Right ventricle myocardium inferior (tissue), 1 donor: ENCODE data around the gene C2orf69. TPM values are rescaled to one million over a fixed set of nuclear protein-coding genes. Genes with fewer than 3 reads are reported as not detected.
A peak's percentile ranks its signal among the peaks of the same experiment; 100 is the strongest.
"Not testable (repeated sequence)": the region's sequence is repeated elsewhere in the genome, so short reads cannot be mapped to it uniquely, and the experiment has no call there.

Experiments used
- ATAC-seq: fragments of 200-7000 bp; cut with Tn5 transposase; one replicate; pipeline ENCODE4 v1.9.1; 2020; ENCODE audit warnings: mild to moderate bottlenecking, moderate library complexity
- DNase-seq: peaks from one replicate; pipeline ENCODE4 v3.0.0; 2021; ENCODE audit errors: missing footprints
- intact Hi-C: fragments of 100-400 bp; cut with DNase I; formaldehyde crosslinking; loops from one replicate; pipeline ENCODE4 v1.11.0; 2022
- total RNA-seq: library from RNA; stranded (reverse); fragmentation: NEBNext Ultra II Directional; extraction: Animal tissue kit (Norgen Biotek cat#: 25700); gene quantifications from one replicate; pipeline ENCODE4 v1.2.1, GENCODE V29; 2021
- donor health status: DM: no; HTN: yes; CAD: no; lungs with severe emphysema.

The C2orf69 gene
- total RNA-seq, 1 donor from 2014 or later: 8.0 TPM

DNA sequence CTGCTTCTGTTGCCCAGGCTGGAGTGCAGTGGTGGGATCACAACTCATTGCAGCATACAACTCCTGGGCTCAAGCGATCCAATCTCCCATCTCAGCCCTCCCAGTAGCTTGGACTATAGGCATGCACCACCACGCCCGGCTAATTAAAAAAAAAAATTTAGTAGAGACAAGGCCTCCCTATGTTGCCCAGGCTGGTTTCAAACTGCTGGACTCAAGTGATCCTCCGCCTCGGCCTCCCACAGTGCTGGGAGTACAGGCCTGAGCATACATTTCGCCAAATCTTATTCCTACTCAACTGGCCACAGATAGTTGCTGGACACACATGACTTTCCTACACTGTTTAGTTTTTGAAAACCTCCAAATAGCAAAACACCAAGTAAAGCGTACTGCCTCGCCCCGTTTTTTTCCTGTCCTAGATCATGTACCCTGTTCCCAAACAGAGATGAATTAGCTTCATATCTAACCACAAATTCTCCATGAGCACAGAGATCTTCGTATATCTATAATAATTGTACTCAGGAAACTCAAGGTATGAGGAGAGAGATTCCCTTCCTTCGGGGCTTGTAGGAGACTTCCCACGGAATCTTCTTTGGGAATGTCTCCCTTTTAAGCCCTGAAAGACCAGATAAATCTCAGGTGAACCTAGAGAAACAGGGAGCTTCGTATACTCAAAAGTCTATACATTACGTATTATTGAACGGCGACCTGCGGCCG lies 598 bp upstream of the C2orf69 start:
- intact Hi-C loops: loop anchor here (5.0 kb wide), 1 partner anchor 42 kb away; no protein-coding TSS in a partner anchor
- ATAC-seq (no peak), DNase-seq (no peak)

DNA sequence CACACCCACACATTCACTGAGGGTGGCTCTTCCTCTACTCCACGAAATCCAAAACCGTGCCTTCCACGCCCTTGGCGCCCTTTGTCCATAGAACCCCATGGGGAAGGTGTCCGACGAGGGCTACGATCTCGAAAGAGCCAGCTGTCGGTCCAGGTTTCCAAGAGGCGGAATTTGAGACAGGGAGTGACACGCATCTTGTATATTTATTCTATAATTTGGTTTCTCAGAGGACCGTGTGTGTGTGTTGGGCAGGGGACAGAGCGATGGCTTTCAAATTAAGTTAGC lies 726 bp downstream of the C2orf69 start:
- ATAC-seq (no peak), DNase-seq (peak; percentile 72)
- intact Hi-C loops: loop anchor here (5.0 kb wide), 1 partner anchor 40 kb away; no protein-coding TSS in a partner anchor

DNA sequence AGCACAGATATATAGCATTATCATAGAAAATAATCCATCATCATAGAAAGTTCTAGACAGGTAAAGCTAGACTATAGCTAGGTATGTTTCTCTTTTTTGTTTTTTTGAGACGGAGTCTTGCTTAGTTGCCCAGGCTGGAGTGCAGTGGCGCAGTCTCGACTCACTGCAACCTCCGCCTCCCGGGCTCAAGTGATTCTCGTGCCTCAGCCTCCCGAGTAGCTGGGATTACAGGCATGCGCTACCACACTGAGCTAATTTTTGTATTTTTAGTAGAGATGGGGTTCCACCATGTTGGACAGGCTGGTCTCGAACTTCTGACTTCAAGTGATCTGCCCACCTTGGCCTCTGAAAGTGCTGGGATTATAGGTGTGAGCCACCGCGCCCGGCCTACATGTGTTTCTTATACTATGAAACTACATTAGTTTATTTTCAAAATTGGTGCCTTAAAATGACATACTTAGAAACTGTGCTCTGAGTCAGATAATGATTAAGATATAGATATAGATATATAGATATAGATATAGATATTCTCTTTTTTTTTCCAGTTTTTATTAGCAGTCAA lies 1.5 kb downstream of the C2orf69 start:
- intact Hi-C loops: loop anchor here (5.0 kb wide), 1 partner anchor 40 kb away; no protein-coding TSS in a partner anchor
- DNase-seq: peak; percentile 59
- ATAC-seq: not testable (repeated sequence)

DNA sequence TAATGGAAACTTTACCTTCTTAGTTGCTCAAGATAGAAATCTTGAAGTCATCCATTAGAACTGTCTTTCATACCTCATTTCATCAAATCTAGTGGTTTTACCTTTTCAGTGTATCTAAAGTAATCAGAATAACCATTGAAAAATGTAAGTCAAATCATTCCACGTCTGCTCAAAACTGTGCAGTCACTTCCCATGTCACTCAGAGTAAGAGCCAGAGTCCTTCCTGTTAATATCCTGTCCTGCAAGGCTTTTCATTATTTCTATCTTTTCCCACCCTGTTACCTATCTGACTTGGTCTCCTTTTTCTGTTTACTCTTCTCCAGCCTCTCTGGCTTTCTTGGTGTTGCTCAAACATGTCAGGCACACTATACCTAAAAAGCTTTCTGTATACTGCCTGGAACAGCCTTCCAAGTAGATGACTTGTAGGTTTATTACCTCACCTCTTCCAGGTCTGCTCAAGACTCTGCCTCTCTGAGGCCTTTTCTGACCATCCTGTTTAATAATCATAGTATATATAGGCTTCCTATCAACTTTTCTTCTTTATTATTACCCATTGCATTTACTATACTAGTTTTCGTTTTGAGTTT lies 3.4 kb downstream of the C2orf69 start:
- intact Hi-C loops: loop anchor here (5.0 kb wide), 1 partner anchor 38 kb away; no protein-coding TSS in a partner anchor
- no peak for DNase-seq
- no peak for ATAC-seq

DNA sequence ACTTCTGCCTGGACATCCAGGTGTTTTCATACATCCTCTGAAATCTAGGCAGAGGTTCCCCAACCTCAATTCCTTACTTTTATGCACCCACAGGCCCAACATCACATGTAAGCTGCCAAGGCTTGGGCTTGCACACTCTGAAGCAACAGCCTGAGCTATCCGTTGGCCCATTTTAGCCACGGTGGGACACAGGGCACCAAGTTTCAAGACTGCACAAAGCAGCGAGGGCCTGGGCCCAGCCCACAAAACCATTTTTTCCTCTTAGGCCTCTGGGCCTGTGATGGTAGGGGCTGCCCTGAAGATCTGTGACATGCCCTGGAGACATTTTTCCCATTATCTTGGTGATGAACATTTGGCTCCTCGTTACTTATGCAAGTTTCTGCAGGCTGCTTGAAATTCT lies 5.9 kb downstream of the C2orf69 start:
- DNase-seq: no peak
- no peak for ATAC-seq
- intact Hi-C loops: no loop called here

DNA sequence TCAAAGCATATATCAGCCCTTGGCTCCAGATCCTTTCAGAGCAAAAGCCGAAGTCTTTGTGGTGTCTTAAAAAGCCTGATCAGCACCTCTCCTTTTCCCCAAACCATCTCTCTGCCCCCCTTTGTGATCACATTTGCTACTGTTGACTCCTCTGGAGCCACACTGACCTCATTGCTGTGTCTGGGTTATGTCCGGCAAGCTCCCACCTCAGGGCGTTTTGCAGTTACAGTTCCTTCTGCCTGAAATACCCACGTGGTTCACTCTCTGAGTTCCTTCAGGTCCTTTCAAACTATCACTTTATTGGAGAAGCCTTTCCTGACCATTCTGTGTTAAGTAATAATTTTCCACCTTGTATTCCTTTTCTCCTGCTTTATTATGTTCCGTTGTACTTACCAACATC lies 11.8 kb downstream of the C2orf69 start:
- ATAC-seq (no peak), DNase-seq (no peak)
- intact Hi-C loops: no loop called here

DNA sequence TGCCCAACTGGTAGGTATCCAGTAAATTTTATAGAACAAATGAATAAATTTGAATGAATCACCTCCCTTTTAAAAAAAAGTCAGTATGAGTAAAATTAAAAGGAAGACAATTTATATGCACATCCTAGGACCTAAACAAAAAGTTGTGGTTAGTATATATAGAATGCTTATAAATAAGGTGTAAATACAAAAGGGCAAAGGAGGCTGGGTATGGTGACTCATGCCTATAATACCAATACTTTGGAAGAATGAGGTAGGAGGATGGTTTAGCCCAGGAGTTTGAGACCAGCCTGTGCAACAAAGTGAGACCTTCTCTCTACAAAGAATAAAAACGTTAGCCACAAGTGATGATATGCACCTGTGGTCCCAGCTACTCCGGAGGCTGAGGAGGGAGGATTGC lies 12.8 kb downstream of the C2orf69 start:
- DNase-seq (no peak), ATAC-seq (no peak)
- intact Hi-C loops: no loop called here

DNA sequence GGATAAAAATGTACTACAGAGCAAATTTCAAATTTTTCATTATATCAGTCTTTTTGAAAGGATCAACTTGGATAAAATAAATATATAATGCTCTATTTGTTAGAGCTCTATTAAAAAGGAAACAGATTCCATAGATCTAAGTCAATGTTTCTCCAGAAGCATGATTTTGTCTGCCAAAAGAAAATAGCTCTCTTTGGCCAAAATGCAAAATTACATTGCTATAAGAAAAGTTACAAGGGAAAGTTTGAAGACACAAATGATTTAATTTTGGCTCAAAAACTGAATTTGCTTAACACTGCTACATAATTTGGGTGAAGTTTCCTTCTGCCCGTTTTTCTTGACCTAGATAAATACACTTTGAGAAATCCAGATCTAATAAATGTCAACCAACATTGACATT lies 15.7 kb downstream of the C2orf69 start:
- DNase-seq: no peak
- ATAC-seq: no peak
- intact Hi-C loops: no loop called here

DNA sequence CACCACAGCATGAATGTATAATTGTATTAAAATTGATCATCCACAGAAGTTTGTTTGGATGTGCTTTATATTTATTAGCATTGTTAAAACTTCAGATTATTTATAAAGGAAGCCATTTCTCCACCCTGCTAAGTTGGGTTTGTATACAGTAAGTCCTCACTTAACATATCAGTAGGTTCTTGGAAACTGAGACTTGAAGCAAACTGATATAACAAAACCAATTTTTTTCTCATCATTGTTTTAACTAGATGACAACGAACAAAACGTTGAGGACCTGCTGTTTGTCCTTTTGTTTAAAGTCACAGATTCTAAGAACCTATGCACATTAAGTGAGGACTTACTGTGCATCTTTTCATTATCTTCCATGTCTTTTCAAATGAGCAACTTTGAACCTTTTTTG lies 17.1 kb downstream of the C2orf69 start:
- DNase-seq (no peak), ATAC-seq (no peak)
- intact Hi-C loops: no loop called here

DNA sequence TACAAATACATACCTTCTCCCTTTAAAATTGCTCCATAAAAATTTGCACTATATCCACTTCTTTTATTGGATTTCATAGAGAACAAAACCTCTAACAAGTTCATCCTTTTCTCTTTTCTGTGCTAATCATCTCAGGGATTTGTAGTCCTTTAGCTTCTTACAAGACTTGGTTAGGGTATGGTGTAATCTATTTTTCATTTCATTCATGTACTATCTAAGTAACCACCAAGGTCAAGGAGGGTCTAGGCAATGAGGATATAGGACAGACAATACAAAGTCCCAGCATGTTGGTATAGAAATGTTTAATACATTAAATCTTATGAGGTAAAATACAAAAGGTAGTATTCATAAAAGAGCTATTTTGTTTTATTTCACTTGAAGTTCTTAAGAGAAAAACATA lies 17.5 kb downstream of the C2orf69 start:
- no peak for DNase-seq
- no peak for ATAC-seq
- intact Hi-C loops: no loop called here

DNA sequence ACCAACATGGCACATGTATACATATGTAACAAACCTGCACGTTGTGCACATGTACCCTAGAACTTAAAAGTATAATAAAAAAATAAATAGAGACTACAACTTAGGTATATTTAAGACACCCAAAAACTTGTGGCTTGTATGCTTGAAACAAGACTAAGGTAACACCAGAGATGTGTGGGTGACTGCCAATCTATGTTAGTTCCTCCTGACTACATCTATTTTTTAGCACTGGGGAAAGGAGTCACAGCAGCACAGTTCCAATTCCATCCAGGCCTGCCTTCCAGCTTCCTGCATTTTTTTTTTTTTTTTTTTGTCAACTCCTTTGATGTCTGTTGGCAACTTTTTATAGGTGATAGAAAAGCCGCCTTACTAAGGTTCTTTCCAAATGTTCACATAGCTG lies 18.2 kb downstream of the C2orf69 start:
- intact Hi-C loops: no loop called here
- DNase-seq: no peak
- ATAC-seq: no peak

DNA sequence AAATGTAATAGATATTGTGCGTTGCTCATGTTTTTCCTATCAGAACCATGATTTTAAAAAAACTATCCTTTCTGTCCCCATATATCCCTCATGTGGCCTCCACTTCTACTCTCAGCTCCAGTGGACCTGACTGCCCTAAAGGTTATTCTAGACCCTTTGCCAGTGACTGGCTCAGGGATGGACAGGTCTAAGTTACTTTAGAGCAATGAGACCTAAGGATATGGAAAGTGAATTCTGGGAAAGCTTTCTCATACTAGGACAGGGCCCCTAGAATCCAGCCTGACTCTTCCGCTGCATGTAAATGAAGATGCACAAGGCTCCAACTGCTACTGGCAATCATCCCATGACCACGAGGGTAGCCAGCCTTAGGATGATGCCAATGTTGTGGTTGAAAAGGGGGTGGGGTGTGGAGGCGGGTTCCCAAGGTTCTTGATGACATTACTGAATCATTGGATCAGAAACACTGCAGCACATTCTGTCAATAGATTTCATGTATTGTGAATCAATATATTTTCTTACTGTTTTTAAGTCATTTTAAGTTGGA lies 21.3 kb downstream of the C2orf69 start:
- no peak for ATAC-seq
- no peak for DNase-seq
- intact Hi-C loops: no loop called here

DNA sequence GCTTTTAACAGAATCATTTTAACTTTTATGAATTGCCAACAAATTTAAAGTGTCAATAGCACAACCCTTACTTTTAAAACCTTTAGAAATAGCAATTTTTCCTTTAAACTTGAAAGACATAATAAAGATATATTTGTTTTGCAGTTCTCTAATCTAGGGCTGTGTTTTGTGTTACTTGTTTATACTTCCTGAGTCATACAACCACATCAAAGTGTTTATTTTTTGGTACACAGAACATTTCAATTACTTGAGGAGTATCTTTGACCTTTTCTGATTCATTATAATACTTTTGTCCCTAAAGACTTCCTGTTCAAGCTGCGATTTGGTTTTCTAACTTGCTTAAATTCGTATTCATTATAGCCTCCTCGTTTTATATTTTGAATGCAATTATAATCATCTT lies 22.4 kb downstream of the C2orf69 start:
- intact Hi-C loops: no loop called here
- DNase-seq (no peak), ATAC-seq (no peak)

DNA sequence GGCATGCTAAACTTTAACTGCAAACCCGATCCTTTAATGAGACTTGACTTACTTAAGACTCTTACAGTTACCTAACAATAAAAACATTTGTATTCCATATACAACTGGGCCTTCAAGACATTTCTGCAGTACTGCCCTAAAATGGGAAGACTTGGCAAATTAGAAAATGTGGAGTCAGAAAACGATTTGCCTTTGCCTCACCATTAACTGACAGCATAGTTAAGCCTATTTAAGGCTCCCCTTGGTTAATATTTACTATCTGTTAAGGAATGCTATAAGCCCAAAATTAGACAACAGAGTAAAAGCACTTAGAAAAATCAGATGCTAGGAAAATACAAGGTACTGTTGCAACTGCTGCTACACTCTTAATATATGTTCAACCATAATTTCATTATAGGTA lies 25.5 kb downstream of the C2orf69 start:
- ATAC-seq (no peak), DNase-seq (no peak)
- intact Hi-C loops: no loop called here

DNA sequence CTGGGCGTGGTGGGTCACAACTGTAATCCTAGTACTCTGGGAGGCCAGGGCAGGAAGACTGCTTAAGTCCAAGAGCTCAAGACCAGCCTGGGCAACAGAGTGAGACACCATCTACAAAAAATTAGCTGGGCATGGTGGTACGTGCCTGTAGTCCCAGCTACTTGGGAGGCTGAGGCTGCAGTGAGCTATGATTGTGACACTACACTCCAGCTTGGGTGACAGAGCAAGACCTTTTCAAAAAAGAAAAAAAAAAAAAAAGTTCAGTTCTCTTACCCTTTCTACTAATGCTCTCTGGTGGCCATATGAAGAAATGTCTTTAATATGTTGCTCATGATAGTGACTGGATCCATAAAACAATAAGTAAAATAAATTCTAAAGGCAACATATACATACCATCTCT lies 29.3 kb downstream of the C2orf69 start:
- DNase-seq (no peak), ATAC-seq (no peak)
- intact Hi-C loops: no loop called here

DNA sequence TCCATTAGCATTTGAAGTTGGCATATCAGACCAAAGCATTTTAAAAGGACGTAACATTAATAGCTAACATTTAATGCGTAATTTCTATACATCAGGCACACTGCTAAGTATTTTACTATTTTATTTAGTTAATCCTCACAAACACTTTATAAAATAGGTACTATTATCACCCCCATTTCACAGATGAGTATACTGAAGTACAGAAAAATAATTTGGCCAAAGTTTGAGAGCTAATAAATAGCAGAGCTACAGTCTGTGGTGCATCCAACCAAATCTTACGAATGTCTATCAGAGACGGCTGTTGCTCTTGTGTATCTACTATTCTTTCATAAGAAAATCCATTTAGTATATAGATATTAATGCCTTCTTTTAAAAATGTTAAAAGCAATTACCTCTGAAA lies 32.3 kb downstream of the C2orf69 start:
- DNase-seq (no peak), ATAC-seq (no peak)
- intact Hi-C loops: no loop called here

DNA sequence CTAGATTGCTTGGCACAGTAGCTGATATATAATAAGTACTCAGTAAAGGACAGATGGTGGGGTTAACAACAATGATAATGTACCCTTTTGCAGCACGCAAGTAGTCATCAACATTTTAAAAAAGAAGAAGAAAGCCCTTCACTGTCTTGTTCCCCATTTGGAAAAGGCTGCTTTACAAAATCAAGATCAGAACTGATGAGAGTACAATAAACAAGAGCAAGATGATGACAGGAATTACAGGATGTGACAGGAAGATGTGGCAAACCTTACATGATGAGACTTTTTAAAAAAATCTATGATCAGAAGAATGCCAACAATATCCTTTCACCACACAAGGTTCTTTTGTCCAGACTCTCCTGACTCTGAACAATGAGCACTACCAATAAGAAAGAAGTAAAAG lies 35.1 kb downstream of the C2orf69 start:
- no peak for ATAC-seq
- intact Hi-C loops: no loop called here

DNA sequence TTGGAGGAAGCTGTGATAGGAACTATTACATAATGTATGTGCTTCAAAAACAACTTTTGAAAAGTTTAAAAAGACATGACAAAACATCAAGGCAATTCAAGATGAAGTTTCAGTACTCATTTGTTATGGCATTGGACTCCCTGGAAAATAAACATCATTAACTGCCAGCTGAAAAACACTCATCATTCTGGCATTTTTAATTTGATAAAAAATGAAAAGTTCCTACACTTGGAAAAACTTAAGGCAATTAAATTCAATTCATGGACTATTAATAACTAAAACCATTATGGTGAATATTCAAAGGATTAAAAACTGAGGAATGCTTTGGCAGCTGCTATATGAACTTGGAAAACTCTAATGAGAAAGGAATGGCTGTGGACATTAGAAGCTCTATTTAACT lies 35.7 kb downstream of the C2orf69 start:
- DNase-seq: no peak
- no peak for ATAC-seq
- intact Hi-C loops: no loop called here

More for the DNA sequence above, 35.1 kb downstream of the C2orf69 start:
- no peak for DNase-seq

DNA sequence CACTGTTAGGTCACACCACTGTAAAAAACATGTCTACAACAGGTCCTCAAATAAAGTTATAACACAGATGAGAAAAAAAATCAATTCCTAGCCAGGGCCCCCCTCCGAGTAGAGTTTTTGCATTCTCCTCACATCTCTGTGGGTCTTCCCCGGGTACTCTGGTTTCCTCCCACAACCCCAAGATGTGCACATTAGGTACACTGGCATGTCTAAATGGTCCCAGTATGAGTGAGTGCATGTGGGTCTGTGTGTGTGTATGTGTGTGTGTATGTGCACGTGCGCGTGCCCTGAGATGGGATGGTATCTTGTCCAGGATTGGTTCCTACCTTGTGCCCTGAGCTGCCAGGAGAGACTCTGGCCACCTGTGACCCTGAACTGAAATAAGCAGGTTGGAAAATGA lies 39.3 kb downstream of the C2orf69 start:
- no peak for DNase-seq
- intact Hi-C loops: loop anchor here (5.0 kb wide), 1 partner anchor 38 kb away; the partner anchor contains the start of gene C2orf69
- no peak for ATAC-seq

DNA sequence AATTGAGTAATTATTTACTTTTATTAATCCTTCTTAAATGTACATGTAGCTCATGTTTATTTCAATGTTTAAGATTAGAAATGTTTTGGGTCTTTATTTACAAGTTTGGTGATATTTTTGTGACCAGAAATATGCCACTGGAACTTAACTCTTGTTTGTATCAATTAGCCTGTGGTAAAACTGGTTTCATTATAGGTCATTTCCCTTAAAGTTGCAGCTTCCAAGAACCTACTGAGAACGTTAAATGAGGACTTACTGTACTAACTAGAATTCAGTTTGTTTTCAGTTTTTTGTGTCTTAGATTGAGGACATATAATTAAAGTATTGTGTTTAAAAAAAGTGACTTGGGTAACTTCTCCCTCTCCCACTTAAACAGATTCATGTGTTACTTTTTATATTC lies 39.9 kb downstream of the C2orf69 start:
- DNase-seq (no peak), ATAC-seq (no peak)
- intact Hi-C loops: loop anchor here (5.0 kb wide), 1 partner anchor 39 kb away; the partner anchor contains the start of gene C2orf69
